Upper lobe of left lung (tissue), 6 donors: ENCODE measurements around the gene PLXNA3. TPM values are rescaled to one million over a fixed set of nuclear protein-coding genes. Genes with fewer than 3 reads are reported as not detected.

Experiments
- ATAC-seq, 2 donors: fragments of 200-7000 bp; cut with Tn5 transposase; one replicate each; pipeline ENCODE4 v1.9.1; 2022; ENCODE audit warnings: mild to moderate bottlenecking in 2 of 2, moderate library complexity in 2 of 2; ENCODE audit not compliant: low FRiP score in 2 of 2
- DNase-seq, 2 donors: peaks; one replicate each; pipeline ENCODE4 v3.0.0-alpha.2; 2019 to 2020
- H3K27ac ChIP-seq, 4 donors: fragments of 200-600 bp; sonication (generic); one replicate each; pipeline ENCODE4 v1.5.1; 2016 to 2019
- H3K27me3 ChIP-seq, 4 donors: fragments of 200-600 bp; sonication (generic); one replicate each; pipeline ENCODE4 v1.5.1; 2017 to 2019
- H3K36me3 ChIP-seq, 4 donors: fragments of 200-600 bp; sonication (generic); one replicate each; pipeline ENCODE4 v1.5.1; 2016 to 2019
- H3K4me1 ChIP-seq, 4 donors: fragments of 200-600 bp; sonication (generic); one replicate each; pipeline ENCODE4 v1.5.1; 2018 to 2019
- H3K4me3 ChIP-seq, 4 donors: fragments of 200-600 bp; sonication (generic); one replicate each; pipeline ENCODE4 v1.5.1; 2017 to 2019; ENCODE audit warnings: mild to moderate bottlenecking in 2 of 4, moderate library complexity in 1 of 4
- H3K9me3 ChIP-seq, 4 donors: fragments of 200-600 bp; sonication (generic); one replicate each; pipeline ENCODE4 v1.5.1; 2018 to 2019
- CTCF ChIP-seq, 6 experiments: fragments of 450-650 bp in 4 of 6; fragments of 200-600 bp in 2 of 6; sonication (generic) in 2 of 6; IDR thresholded peaks; one replicate each; pipeline ENCODE4 v1.5.1; 2016 to 2019; ENCODE audit warnings: antibody characterized with exemption in 6 of 6
- EP300 ChIP-seq, 4 donors: sonication (generic); formaldehyde crosslinking; IDR thresholded peaks; one replicate each; pipeline ENCODE4 v1.5.1; 2017; ENCODE audit warnings: antibody characterized with exemption in 4 of 4, control low read depth in 2 of 4
- POLR2A ChIP-seq, 4 donors: fragments of 450-650 bp; IDR thresholded peaks; one replicate each; pipeline ENCODE4 v1.5.1; 2016 to 2017; ENCODE audit warnings: antibody characterized with exemption in 4 of 4, mild to moderate bottlenecking in 2 of 4
- POLR2AphosphoS5 ChIP-seq, 2 donors: sonication (generic); formaldehyde crosslinking; IDR thresholded peaks; one replicate each; pipeline ENCODE4 v1.5.1; 2017; ENCODE audit warnings: antibody characterized with exemption in 2 of 2
- WGBS, 2 donors: methylation state at CpG; one replicate each; pipeline ENCODE4 v1.1.5; 2017 to 2018; 5-methylcytosine and 5-hydroxymethylcytosine counted together
- total RNA-seq, 6 donors: library from RNA; depleted of rRNA in 4 of 6; stranded (reverse); fragments of >200 nt in 4 of 6; gene quantifications; one replicate each; pipeline versions ENCODE4 v1.1.0 to v1.2.1, GENCODE V29; 2016 to 2021
- donor health status: DM: no; HTN: no; CAD: no; lungs with moderate emphysema.
- donor health status: DM: no; HTN: yes; CAD: no; lungs with severe emphysema.

Gene PLXNA3
- total RNA-seq, 6 donors from 2014 or later = 7.9 to 195 (median 36.3) TPM

- peak; percentile 66 to 69 for ATAC-seq
- WGBS, 2 donors = 2 to 37% methylated on average over 11 to 19 of the region's 19 CpGs
- peak overlapping the region; percentile 79 to 94 (median 92) for H3K27ac ChIP-seq
- H3K27me3 ChIP-seq = peaks cover 0 to 9% (median 0%) of the 10 kb centered on the region in 4 donors
- H3K4me3 ChIP-seq = peak overlapping the region; percentile 31 to 69 (median 66)
- peaks cover 0 to 22% (median 0%) of the 10 kb centered on the region in 4 donors for H3K4me1 ChIP-seq
- peaks cover 0 to 8% (median 0%) of the 10 kb centered on the region in 4 donors for H3K9me3 ChIP-seq
- no peak for TF ChIP-seq EP300 (IDR thresholded peaks at IDR 0.05)
- no peak for TF ChIP-seq CTCF (IDR thresholded peaks at IDR 0.05)
- no peak for TF ChIP-seq POLR2AphosphoS5 (IDR thresholded peaks at IDR 0.05)
- no peak for TF ChIP-seq POLR2A (IDR thresholded peaks at IDR 0.05)
- DNase-seq = no peak
- H3K36me3 ChIP-seq = no peaks in the 10 kb centered on the region
These were observed 58.6 kb downstream of the PLXNA3 start for GRCh38 chrX:154516656-154517100.

GRCh38 chrX:154517101-154517781, 59.2 kb downstream of the PLXNA3 start:
- peaks cover 0 to 22% (median 0%) of the 10 kb centered on the region in 4 donors for H3K4me1 ChIP-seq
- peaks cover 0 to 9% (median 0%) of the 10 kb centered on the region in 4 donors for H3K27me3 ChIP-seq
- H3K27ac ChIP-seq = peak overlapping the region; percentile 79 to 94 (median 92)
- H3K36me3 ChIP-seq = no peaks in the 10 kb centered on the region
- DNase-seq = peak in 1 of 2 donors; percentile 74
- no peak for ATAC-seq
- peaks cover 0 to 8% (median 0%) of the 10 kb centered on the region in 4 donors for H3K9me3 ChIP-seq
- 46 to 65% methylated on average over 11 to 25 of the region's 25 CpGs for WGBS, 2 donors
- peak overlapping the region in 3 of 4 donors; percentile 65 to 69 (median 66) for H3K4me3 ChIP-seq
- TF ChIP-seq CTCF (IDR thresholded peaks at IDR 0.05) (no peak), POLR2AphosphoS5 (IDR thresholded peaks at IDR 0.05) (no peak), EP300 (IDR thresholded peaks at IDR 0.05) (no peak), POLR2A (IDR thresholded peaks at IDR 0.05) (no peak)

- Histone ChIP-seq H3K9me3 (peaks cover 0 to 8% (median 0%) of the 10 kb centered on the region in 4 donors), H3K4me3 (no peak overlapping the region), H3K27me3 (peaks cover 0 to 9% (median 0%) of the 10 kb centered on the region in 4 donors), H3K27ac (no peak overlapping the region), H3K36me3 (no peaks in the 10 kb centered on the region), H3K4me1 (peaks cover 0 to 22% (median 0%) of the 10 kb centered on the region in 4 donors)
- TF ChIP-seq CTCF (IDR thresholded peaks at IDR 0.05) (no peak), POLR2AphosphoS5 (IDR thresholded peaks at IDR 0.05) (no peak), POLR2A (IDR thresholded peaks at IDR 0.05) (no peak), EP300 (IDR thresholded peaks at IDR 0.05) (no peak)
- 92 to 93% methylated on average over 8 of the region's 8 CpGs for WGBS, 2 donors
- no peak for ATAC-seq
- no peak for DNase-seq
These were observed 61.3 kb downstream of the PLXNA3 start for GRCh38 chrX:154519389-154519788.

- Histone ChIP-seq H3K4me1 (peaks cover 4 to 11% (median 5%) of the 10 kb centered on the region in 4 donors), H3K4me3 (no peak overlapping the region), H3K36me3 (no peaks in the 10 kb centered on the region), H3K9me3 (no peaks in the 10 kb centered on the region), H3K27me3 (no peaks in the 10 kb centered on the region), H3K27ac (peak overlapping the region in 1 of 4 donors; percentile 27)
- ATAC-seq (no peak), DNase-seq (no peak)
- TF ChIP-seq CTCF (IDR thresholded peaks at IDR 0.05) = no peak
- no peak for TF ChIP-seq POLR2AphosphoS5 (IDR thresholded peaks at IDR 0.05)
- no peak for TF ChIP-seq EP300 (IDR thresholded peaks at IDR 0.05)
- no peak for TF ChIP-seq POLR2A (IDR thresholded peaks at IDR 0.05)
- WGBS, 2 donors = 71 to 73% methylated on average over 13 to 14 of the region's 14 CpGs
These were observed 67.8 kb downstream of the PLXNA3 start for GRCh38 chrX:154525606-154526490.
